Measurements from ENCODE around the gene MSMO1. TPM values are rescaled to one million over a fixed set of nuclear protein-coding genes. Genes with fewer than 3 reads are reported as not detected.

The MSMO1 gene
- total RNA-seq, 1 donor from 2014 or later, result 206 TPM

DNA sequence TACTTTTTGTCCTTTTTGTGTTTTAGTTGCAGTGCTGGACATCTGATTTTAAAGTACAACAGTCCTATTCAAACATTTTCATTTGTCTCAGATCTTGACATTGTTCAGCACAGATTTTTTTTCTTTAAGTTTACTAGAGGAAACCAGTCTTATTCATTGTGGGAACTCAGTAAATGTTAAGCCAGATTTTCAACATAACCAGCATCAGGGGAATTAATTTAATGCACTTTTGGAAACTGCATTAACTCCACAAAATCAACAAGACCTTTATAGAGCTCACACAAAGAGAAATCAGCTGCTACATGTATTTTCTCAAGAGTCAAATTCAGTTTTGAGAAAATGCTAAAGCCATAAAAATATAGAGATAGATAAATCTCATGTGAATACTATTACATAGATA, 61.3 kb downstream of the MSMO1 start:
- TF ChIP-seq, protein P1, sequence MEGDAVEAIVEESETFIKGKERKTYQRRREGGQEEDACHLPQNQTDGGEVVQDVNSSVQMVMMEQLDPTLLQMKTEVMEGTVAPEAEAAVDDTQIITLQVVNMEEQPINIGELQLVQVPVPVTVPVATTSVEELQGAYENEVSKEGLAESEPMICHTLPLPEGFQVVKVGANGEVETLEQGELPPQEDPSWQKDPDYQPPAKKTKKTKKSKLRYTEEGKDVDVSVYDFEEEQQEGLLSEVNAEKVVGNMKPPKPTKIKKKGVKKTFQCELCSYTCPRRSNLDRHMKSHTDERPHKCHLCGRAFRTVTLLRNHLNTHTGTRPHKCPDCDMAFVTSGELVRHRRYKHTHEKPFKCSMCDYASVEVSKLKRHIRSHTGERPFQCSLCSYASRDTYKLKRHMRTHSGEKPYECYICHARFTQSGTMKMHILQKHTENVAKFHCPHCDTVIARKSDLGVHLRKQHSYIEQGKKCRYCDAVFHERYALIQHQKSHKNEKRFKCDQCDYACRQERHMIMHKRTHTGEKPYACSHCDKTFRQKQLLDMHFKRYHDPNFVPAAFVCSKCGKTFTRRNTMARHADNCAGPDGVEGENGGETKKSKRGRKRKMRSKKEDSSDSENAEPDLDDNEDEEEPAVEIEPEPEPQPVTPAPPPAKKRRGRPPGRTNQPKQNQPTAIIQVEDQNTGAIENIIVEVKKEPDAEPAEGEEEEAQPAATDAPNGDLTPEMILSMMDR (IDR thresholded peaks at IDR 0.05; ENCODE audit: insufficient read depth, low read length, severe bottlenecking), result no peak
- Histone ChIP-seq H3K4me3 (ENCODE audit: low read depth, low read length) (no peak overlapping the region), H3K36me3 (ENCODE audit: control insufficient read depth, insufficient read depth, low read length) (no peaks in the 10 kb centered on the region), H3K27me3 (ENCODE audit: control insufficient read depth, insufficient read depth, low read length) (no peaks in the 10 kb centered on the region)
- DNase-seq (ENCODE audit: low read depth) (no peak), FAIRE-seq (no peak)

Other genes starting within 250 kb of the MSMO1 start
- gene TMEM192, start 214.8 kb upstream of the MSMO1 start, total RNA-seq, result 10.8 and 12.9 TPM in 2 replicates
- gene KLHL2, start 120.1 kb upstream of the MSMO1 start, total RNA-seq, result 49.2 and 52.6 TPM in 2 replicates
- gene CPE, start 51.3 kb downstream of the MSMO1 start, total RNA-seq, result 24.0 and 48.3 TPM in 2 replicates

Data from bronchial epithelial cell (primary cell).